HCT116 (cell line): ENCODE measurements around the gene CALD1. TPM values are rescaled to one million over a fixed set of nuclear protein-coding genes. Genes with fewer than 3 reads are reported as not detected.

ENCODE experiments used
- ATAC-seq: fragments of 200-7000 bp; cut with Tn5 transposase; 2 replicates; pipeline ENCODE4 v1.9.1; 2020; ENCODE audit warnings: mild to moderate bottlenecking, moderate library complexity
- BruUV-seq: library from RNA; stranded (reverse); fragments of 400-500 nt; replicated peaks from 2 replicates; lab custom pipeline; 2021; lab: Mats Ljungman, UMichigan
- CTCF ChIA-PET: fragments of 300-600 bp; sonication (Branson Sonifier 250); formaldehyde crosslinking; loops from one replicate; lab custom pipeline; 2021; ENCODE audit warnings: antibody characterized with exemption; lab: Charles Lee
- POLR2A ChIA-PET: fragments of 300-600, 350-600 bp; sonication (Branson Sonifier 250); formaldehyde crosslinking; loops from one replicate; lab custom pipeline; 2021; ENCODE audit warnings: antibody characterized with exemption; lab: Charles Lee
- RAD21 ChIA-PET, 2 experiments: fragments of 300-600 bp; sonication (Branson Sonifier 250); formaldehyde crosslinking; loops; one replicate each; lab custom pipeline; 2023; ENCODE audit warnings: low total read pairs in 2 of 2; ENCODE audit not compliant: uncharacterized antibody in 2 of 2, unreplicated experiment in 2 of 2, low non-redundant PET in 1 of 2; lab: Charles Lee
- DNase-seq: peaks from one replicate; pipeline ENCODE4 v3.0.0-alpha.2; 2010; ENCODE audit warnings: low read depth, low spot score
- H2AFZ ChIP-seq: fragments of 200-600 bp; shearing (Covaris generic), sonication (generic); 2 replicates; pipeline ENCODE4 v1.6.1; 2017; ENCODE audit warnings: low read depth, mixed run types, mixed read lengths, antibody characterized with exemption, low read length; ENCODE audit not compliant: poor library complexity, severe bottlenecking
- H3K27ac ChIP-seq: 2 replicates; pipeline ENCODE4 v1.5.1; 2012; ENCODE audit warnings: low read depth, low read length
- H3K27me3 ChIP-seq: fragments of 200-600 bp; sonication (generic); 2 replicates; pipeline ENCODE4 v1.6.1; 2016; ENCODE audit warnings: mixed run types, low read length, mixed read lengths; ENCODE audit not compliant: insufficient read depth
- H3K36me3 ChIP-seq, 2 experiments: fragments of 200-500 bp in 1 of 2; fragments of 200-600 bp in 1 of 2; sonication (Bioruptor generic) in 1 of 2; sonication (generic) in 1 of 2; 2 replicates each; pipeline versions ENCODE4 v1.5.1 to v1.6.1; 2014 to 2016; ENCODE audit warnings: low read length in 2 of 2, inconsistent platforms in 1 of 2, mixed read lengths in 1 of 2, mixed run types in 1 of 2; ENCODE audit not compliant: insufficient read depth in 2 of 2, control insufficient read depth in 1 of 2
- H3K4me1 ChIP-seq, 2 experiments: fragments of 200-600 bp in 1 of 2; sonication (generic) in 1 of 2; 2 replicates each; pipeline versions ENCODE4 v1.5.1 to v1.6.1; 2012 to 2017; ENCODE audit warnings: low read length in 2 of 2, inconsistent platforms in 1 of 2, mild to moderate bottlenecking in 1 of 2, mixed read lengths in 1 of 2, mixed run types in 1 of 2, moderate library complexity in 1 of 2; ENCODE audit not compliant: insufficient read depth in 2 of 2, control insufficient read depth in 1 of 2
- H3K4me2 ChIP-seq: fragments of 200-600 bp; sonication (generic); 2 replicates; pipeline ENCODE4 v1.6.1; 2017; ENCODE audit warnings: mixed run types, low read length, mixed read lengths
- H3K4me3 ChIP-seq, 2 experiments: fragments of 200-600 bp in 1 of 2; sonication (generic) in 1 of 2; replicated peaks in 1 of 2; 2 replicates each; pipeline ENCODE4 v1.5.1; 2011 to 2016; ENCODE audit warnings: low read length in 2 of 2, control low read depth in 1 of 2, low read depth in 1 of 2, mild to moderate bottlenecking in 1 of 2, mixed read lengths in 1 of 2, mixed run types in 1 of 2
- H3K79me2 ChIP-seq: fragments of 200-600 bp; sonication (generic); 2 replicates; pipeline ENCODE4 v1.6.1; 2017; ENCODE audit warnings: mild to moderate bottlenecking, mixed run types, low read length, moderate library complexity, mixed read lengths; ENCODE audit not compliant: insufficient read depth
- H3K9ac ChIP-seq: fragments of 200-600 bp; sonication (generic); 2 replicates; pipeline ENCODE4 v1.6.1; 2016; ENCODE audit warnings: low read length, mixed read lengths
- H3K9me2 ChIP-seq: fragments of 200-600 bp; sonication (generic), shearing (Covaris generic); 2 replicates; pipeline ENCODE4 v1.6.1; 2017; ENCODE audit warnings: mixed run types, mild to moderate bottlenecking, moderate library complexity; ENCODE audit not compliant: insufficient read depth
- H3K9me3 ChIP-seq, 2 experiments: fragments of 200-500 bp in 1 of 2; fragments of 200-600 bp in 1 of 2; sonication (Bioruptor generic) in 1 of 2; sonication (generic) in 1 of 2; 2 replicates each; pipeline ENCODE4 v1.6.1; 2014 to 2017; ENCODE audit warnings: low read length in 2 of 2, mixed read lengths in 2 of 2, inconsistent platforms in 1 of 2, low read depth in 1 of 2, mild to moderate bottlenecking in 1 of 2, mixed run types in 1 of 2, moderate library complexity in 1 of 2; ENCODE audit not compliant: control insufficient read depth in 1 of 2, insufficient read depth in 1 of 2
- H4K20me1 ChIP-seq: fragments of 200-600 bp; sonication (generic), shearing (Covaris generic); 2 replicates; pipeline ENCODE4 v1.6.1; 2017; ENCODE audit warnings: mixed run types, mild to moderate bottlenecking, moderate library complexity; ENCODE audit not compliant: insufficient read depth
- POLR2AphosphoS5 ChIP-seq: IDR thresholded peaks from 2 replicates; pipeline ENCODE4 v1.6.1; 2011; ENCODE audit warnings: mild to moderate bottlenecking, low read depth, low read length, moderate library complexity
- SIN3A ChIP-seq: IDR thresholded peaks from 2 replicates; pipeline ENCODE4 v1.6.1; 2012; ENCODE audit warnings: low read depth
- intact Hi-C: fragments of 100-400 bp; cut with micrococcal nuclease; formaldehyde crosslinking; loops from 2 replicates; pipeline ENCODE4 v1.10.0; 2022
- total RNA-seq: library from RNA; stranded (reverse); gene quantifications from one replicate; pipeline ENCODE4 v1.2.1, GENCODE V29; 2021; ENCODE audit not compliant: unreplicated experiment
- TF ChIP-seq, protein P1 (sequence below): IDR thresholded peaks from 2 replicates; pipeline ENCODE4 v1.6.1; 2012
- TF ChIP-seq, protein P2 (sequence below): IDR thresholded peaks from 2 replicates; pipeline ENCODE4 v1.6.1; 2011; ENCODE audit warnings: mild to moderate bottlenecking, low read length, moderate library complexity; ENCODE audit not compliant: insufficient replicate concordance; ENCODE audit errors: extremely low read depth
- TF ChIP-seq, protein P3 (sequence below), 3 experiments: fragments of 200-600 bp in 1 of 3; sonication (generic) in 1 of 3; IDR thresholded peaks in 2 of 3; conservative IDR thresholded peaks in 1 of 3; 2 replicates each; pipeline ENCODE4 v1.5.1; 2012 to 2017; ENCODE audit warnings: low read depth in 2 of 3, low read length in 2 of 3, antibody characterized with exemption in 1 of 3, borderline replicate concordance in 1 of 3, control low read depth in 1 of 3, mild to moderate bottlenecking in 1 of 3, mixed read lengths in 1 of 3, mixed run types in 1 of 3, moderate library complexity in 1 of 3; ENCODE audit not compliant: insufficient read depth in 1 of 3

The CALD1 gene
- total RNA-seq, 1 experiment from 2014 or later = 66.8 TPM

DNA sequence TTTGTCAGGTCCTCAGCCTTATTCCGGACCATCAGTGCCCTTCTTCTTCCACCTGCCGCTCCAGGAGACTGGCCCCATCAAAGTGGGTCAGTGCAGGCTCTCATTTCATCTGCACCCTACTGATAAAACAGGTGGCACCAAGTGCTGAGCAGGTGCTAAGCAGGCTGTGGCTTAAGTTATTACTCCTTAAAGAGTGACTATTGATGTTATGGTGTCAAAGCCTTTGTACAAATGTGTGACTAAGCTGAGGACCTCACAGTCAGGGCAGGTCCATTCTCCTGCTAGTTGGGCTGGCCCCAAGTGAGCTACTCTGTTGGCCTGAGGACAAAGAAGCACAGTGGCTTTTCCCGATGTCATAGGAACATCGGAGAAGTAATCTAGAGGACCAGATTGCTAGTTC is 11.2 kb upstream of the CALD1 start (continued):
- TF ChIP-seq, protein P1, sequence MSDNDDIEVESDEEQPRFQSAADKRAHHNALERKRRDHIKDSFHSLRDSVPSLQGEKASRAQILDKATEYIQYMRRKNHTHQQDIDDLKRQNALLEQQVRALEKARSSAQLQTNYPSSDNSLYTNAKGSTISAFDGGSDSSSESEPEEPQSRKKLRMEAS = no peak
- TF ChIP-seq, protein P2, sequence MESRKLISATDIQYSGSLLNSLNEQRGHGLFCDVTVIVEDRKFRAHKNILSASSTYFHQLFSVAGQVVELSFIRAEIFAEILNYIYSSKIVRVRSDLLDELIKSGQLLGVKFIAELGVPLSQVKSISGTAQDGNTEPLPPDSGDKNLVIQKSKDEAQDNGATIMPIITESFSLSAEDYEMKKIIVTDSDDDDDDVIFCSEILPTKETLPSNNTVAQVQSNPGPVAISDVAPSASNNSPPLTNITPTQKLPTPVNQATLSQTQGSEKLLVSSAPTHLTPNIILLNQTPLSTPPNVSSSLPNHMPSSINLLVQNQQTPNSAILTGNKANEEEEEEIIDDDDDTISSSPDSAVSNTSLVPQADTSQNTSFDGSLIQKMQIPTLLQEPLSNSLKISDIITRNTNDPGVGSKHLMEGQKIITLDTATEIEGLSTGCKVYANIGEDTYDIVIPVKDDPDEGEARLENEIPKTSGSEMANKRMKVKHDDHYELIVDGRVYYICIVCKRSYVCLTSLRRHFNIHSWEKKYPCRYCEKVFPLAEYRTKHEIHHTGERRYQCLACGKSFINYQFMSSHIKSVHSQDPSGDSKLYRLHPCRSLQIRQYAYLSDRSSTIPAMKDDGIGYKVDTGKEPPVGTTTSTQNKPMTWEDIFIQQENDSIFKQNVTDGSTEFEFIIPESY = no peak
- no peak for TF ChIP-seq SIN3A
- TF ChIP-seq, all 23 proteins: peak for 0

DNA sequence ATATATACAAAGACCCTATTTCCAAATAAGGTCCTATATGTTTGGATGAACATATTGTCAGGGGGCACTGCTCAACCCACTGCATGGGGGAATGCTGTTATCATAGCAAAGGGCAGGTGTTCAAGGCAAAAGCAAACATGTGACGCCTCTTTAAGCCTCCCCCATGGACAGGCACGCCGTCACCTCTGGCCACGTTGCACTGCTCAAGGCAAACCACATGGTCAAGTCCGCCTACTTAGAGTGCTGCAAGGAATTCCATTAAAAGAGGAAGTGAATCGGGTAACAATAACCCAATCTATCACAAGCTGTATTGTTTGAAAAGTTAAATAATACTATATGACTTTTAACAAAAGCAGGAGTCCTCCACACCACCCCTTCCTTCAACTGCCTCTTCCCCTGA is 8.8 kb upstream of the CALD1 start:
- DNase-seq = no peak
- no peak for ATAC-seq
- intact Hi-C loops = no loop called here
- BruUV-seq = no TSS peak
- ChIA-PET RAD21 (no interaction called here), CTCF (no interaction called here)
- H3K9me2 ChIP-seq = no peaks in the 10 kb centered on the region
- no peak overlapping the region for H2AFZ ChIP-seq
- H3K4me3 ChIP-seq = no peak overlapping the region
- H4K20me1 ChIP-seq = no peaks in the 10 kb centered on the region
- no peaks in the 10 kb centered on the region for H3K4me1 ChIP-seq
- TF ChIP-seq, protein P3, sequence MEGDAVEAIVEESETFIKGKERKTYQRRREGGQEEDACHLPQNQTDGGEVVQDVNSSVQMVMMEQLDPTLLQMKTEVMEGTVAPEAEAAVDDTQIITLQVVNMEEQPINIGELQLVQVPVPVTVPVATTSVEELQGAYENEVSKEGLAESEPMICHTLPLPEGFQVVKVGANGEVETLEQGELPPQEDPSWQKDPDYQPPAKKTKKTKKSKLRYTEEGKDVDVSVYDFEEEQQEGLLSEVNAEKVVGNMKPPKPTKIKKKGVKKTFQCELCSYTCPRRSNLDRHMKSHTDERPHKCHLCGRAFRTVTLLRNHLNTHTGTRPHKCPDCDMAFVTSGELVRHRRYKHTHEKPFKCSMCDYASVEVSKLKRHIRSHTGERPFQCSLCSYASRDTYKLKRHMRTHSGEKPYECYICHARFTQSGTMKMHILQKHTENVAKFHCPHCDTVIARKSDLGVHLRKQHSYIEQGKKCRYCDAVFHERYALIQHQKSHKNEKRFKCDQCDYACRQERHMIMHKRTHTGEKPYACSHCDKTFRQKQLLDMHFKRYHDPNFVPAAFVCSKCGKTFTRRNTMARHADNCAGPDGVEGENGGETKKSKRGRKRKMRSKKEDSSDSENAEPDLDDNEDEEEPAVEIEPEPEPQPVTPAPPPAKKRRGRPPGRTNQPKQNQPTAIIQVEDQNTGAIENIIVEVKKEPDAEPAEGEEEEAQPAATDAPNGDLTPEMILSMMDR (IDR thresholded peaks at IDR 0.05 in 2 of 3, conservative IDR thresholded peaks at IDR 0.05 in 1 of 3; ENCODE audit: borderline replicate concordance in 1 of 3, insufficient read depth in 1 of 3, low read depth in 2 of 3, low read length in 2 of 3) = no peak
- no peak for TF ChIP-seq POLR2AphosphoS5
- TF ChIP-seq, protein P1 = no peak
- TF ChIP-seq, all 23 proteins: peak for 0
- POLR2A ChIA-PET = no interaction called here
- Histone ChIP-seq H3K27me3 (no peaks in the 10 kb centered on the region), H3K9ac (no peak overlapping the region), H3K36me3 (no peaks in the 10 kb centered on the region), H3K4me2 (no peak overlapping the region), H3K27ac (no peak overlapping the region), H3K9me3 (no peaks in the 10 kb centered on the region), H3K79me2 (no peaks in the 10 kb centered on the region)
